Measurements from ENCODE around the gene NRXN3.

The NRXN3 gene

GRCh38 chr14:79852950-79853744, 1683.0 kb downstream of the NRXN3 start:
- Histone ChIP-seq H3K9ac (ENCODE audit: low read length) (no peak overlapping the region), H3K4me1 (ENCODE audit: insufficient read depth, low read length, severe bottlenecking) (no peaks in the 10 kb centered on the region), H3K36me3 (ENCODE audit: insufficient read depth, low read length) (no peaks in the 10 kb centered on the region), H3K27me3 (ENCODE audit: insufficient read depth, low read length) (no peaks in the 10 kb centered on the region), H3K9me3 (ENCODE audit: low read length) (no peaks in the 10 kb centered on the region), H4K20me1 (ENCODE audit: insufficient read depth, low read length) (no peaks in the 10 kb centered on the region), H3K79me2 (ENCODE audit: insufficient read depth, low read length) (no peaks in the 10 kb centered on the region), H3K4me3 (ENCODE audit: low read depth, low read length, poor library complexity, severe bottlenecking) (no peak overlapping the region), H3K27ac (ENCODE audit: low read depth, low read length, poor library complexity, severe bottlenecking) (no peak overlapping the region), H2AFZ (ENCODE audit: low read length) (no peak overlapping the region), H3K9me2 (ENCODE audit: low read depth, low read length) (no peaks in the 10 kb centered on the region), H3F3A (ENCODE audit: insufficient read depth, low read length) (no peaks in the 10 kb centered on the region), H3K4me2 (ENCODE audit: low read length) (no peak overlapping the region)
- TF ChIP-seq CTCF (IDR thresholded peaks at IDR 0.05; ENCODE audit: low read length): no peak
- TF ChIP-seq EZH2 (IDR thresholded peaks at IDR 0.05; ENCODE audit: borderline replicate concordance, low read length): no peak

GRCh38 chr14:79855789-79856188, 1685.6 kb downstream of the NRXN3 start:
- TF ChIP-seq EZH2 (IDR thresholded peaks at IDR 0.05; ENCODE audit: borderline replicate concordance, low read length) (no peak), CTCF (IDR thresholded peaks at IDR 0.05; ENCODE audit: low read length) (no peak)

GRCh38 chr14:79856381-79856780, 1686.2 kb downstream of the NRXN3 start:
- Histone ChIP-seq H3K27ac (ENCODE audit: low read depth, low read length, poor library complexity, severe bottlenecking) (no peak overlapping the region), H3K36me3 (ENCODE audit: insufficient read depth, low read length) (no peaks in the 10 kb centered on the region), H3K9me2 (ENCODE audit: low read depth, low read length) (no peaks in the 10 kb centered on the region), H3K4me3 (ENCODE audit: low read depth, low read length, poor library complexity, severe bottlenecking) (no peak overlapping the region), H3K9me3 (ENCODE audit: low read length) (no peaks in the 10 kb centered on the region), H3K27me3 (ENCODE audit: insufficient read depth, low read length) (no peaks in the 10 kb centered on the region), H3K9ac (ENCODE audit: low read length) (no peak overlapping the region), H3K79me2 (ENCODE audit: insufficient read depth, low read length) (no peaks in the 10 kb centered on the region), H2AFZ (ENCODE audit: low read length) (no peak overlapping the region), H3K4me1 (ENCODE audit: insufficient read depth, low read length, severe bottlenecking) (no peaks in the 10 kb centered on the region), H3F3A (ENCODE audit: insufficient read depth, low read length) (no peaks in the 10 kb centered on the region), H4K20me1 (ENCODE audit: insufficient read depth, low read length) (no peaks in the 10 kb centered on the region), H3K4me2 (ENCODE audit: low read length) (no peak overlapping the region)
- TF ChIP-seq CTCF (IDR thresholded peaks at IDR 0.05; ENCODE audit: low read length): no peak
- TF ChIP-seq EZH2 (IDR thresholded peaks at IDR 0.05; ENCODE audit: borderline replicate concordance, low read length): no peak

More at GRCh38 chr14:79855789-79856188, 1685.6 kb downstream of the NRXN3 start:
- Histone ChIP-seq H3K27ac (ENCODE audit: low read depth, low read length, poor library complexity, severe bottlenecking) (no peak overlapping the region), H3K79me2 (ENCODE audit: insufficient read depth, low read length) (no peaks in the 10 kb centered on the region), H3K4me2 (ENCODE audit: low read length) (no peak overlapping the region), H3K9ac (ENCODE audit: low read length) (no peak overlapping the region), H3K9me2 (ENCODE audit: low read depth, low read length) (no peaks in the 10 kb centered on the region), H3K4me1 (ENCODE audit: insufficient read depth, low read length, severe bottlenecking) (no peaks in the 10 kb centered on the region), H3K27me3 (ENCODE audit: insufficient read depth, low read length) (no peaks in the 10 kb centered on the region), H3K36me3 (ENCODE audit: insufficient read depth, low read length) (no peaks in the 10 kb centered on the region), H3K9me3 (ENCODE audit: low read length) (no peaks in the 10 kb centered on the region), H3K4me3 (ENCODE audit: low read depth, low read length, poor library complexity, severe bottlenecking) (no peak overlapping the region), H3F3A (ENCODE audit: insufficient read depth, low read length) (no peaks in the 10 kb centered on the region), H4K20me1 (ENCODE audit: insufficient read depth, low read length) (no peaks in the 10 kb centered on the region), H2AFZ (ENCODE audit: low read length) (no peak overlapping the region)

Measured in OCI-LY1 (cell line).